NCI-H187 (cell line): Measurements from ENCODE around the gene TRAF1.

Experiments used
- DNase-seq, 2 experiments: peaks; one replicate each; lab custom pipeline; 2025; lab: John Stamatoyannopoulos, UW

Gene TRAF1

DNA sequence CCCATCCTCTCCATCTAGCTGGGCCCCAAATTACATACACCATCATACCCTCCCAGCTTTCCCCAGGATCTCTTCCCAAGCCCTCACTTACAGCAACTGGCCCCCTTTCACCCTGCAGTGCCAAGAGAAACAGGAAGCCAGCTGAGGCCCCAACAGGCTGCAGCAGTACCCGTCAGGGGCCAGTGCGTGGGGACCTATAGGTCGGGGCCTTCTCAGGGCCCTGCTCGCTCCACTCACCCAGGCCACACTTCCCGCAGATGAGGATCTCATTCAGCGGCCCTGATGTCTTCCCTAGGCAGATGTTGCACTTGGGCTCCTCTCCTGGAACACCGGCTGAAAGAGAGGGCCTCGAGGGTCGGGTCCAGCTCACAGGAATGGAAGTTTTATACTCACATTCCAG lies 56.4 kb downstream of the TRAF1 start:
- DNase-seq: no peak

- no peak for DNase-seq
Observed at GRCh38 chr9:120869726-120870125, 56.9 kb downstream of the TRAF1 start.

DNA sequence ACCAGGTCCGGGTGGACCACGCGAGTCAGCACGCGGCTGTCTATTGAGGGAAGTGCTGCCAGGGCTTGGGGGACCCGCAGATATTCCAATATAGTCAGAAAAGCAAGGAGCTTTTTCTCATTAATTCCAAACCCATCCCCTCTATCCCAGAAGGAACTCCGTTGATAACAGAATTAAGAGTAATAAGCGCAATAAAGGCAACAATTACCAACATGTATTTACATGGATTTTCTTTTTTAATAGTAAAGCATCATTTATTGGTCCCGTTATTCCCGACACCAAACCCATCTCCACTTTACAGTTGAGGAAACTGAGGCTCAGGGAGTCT lies 57.3 kb downstream of the TRAF1 start:
- DNase-seq: no peak

DNA sequence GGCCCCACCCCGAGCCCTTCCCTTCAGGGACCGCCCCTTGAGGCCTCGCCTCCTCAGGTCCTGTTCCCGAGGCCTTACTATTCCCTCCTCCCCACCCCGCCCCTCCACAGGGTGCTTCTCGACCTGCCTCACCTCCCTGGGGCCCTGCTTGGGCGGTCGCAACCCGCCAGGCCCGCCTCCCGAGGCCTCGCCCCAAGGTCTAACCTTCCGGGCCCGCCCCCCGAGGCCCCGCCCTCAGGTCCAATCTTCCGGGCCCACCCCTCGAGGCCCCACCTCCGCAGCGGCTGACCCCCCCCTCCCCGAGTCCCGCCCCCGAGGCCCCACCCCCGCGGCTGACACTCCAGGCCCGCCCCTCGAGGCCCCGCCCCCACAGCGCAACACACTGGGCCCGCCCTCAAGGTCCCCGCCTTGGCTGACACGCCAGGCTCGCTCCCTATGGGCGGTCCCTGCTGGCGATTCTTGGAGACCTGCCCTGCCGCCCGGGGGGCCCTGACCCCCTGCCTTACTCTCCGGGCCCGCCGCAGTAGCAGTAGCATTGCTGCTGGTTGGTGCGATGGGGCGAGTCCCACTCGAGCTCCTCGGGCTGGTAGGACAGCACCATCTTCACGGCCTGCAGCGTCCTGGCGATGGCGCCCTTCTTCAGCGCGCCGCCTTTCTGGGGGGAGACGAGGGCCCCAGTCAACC lies 57.8 kb downstream of the TRAF1 start:
- DNase-seq: peak; percentile 83 to 94

DNA sequence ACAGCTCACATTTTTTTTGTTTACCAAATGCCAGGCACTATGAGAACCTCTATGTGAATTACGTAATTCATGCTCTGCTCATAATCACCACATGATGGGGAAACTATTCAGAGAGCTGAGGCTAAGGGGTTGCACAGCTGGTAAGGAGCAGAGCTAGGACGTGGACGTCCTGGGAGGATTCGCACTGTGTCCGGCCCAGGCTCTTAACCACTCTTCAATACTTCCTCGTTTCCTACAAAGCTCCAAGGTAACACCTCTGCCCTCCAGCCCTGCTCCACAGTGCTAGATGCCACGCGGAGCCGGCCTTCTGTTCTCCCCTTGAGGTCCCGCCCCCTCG lies 58.3 kb downstream of the TRAF1 start:
- DNase-seq: no peak

DNA sequence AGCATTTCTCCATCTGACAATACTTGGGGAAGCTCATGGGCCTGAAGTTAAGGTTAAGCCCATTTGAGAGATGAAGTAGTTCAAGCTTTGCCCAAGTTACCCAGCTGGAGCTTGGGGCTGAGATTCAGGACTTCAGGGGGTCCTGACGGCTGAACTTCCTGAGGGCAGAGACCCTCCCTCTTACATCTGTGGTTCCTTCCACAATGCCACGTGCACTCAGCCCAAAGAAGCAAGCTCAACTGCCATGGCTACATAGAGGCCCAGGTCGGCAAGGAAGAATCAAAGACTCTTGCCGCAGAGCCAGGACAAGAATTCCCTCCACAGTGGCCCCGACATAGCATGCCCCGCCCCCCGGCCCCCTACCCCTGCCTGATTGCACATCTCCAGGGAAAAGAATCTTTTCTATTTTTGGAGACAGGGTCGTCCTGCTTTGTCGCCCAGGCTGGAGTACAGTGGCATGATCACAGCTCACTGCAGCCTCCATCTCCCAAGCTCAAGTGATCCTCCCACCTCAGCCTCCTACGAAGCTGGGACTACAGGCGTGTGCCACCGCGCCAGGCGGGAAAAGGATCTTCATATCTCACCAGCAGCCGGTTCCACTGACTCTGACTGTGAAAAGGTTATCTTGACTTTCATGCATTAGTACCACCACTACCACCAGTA lies 58.8 kb downstream of the TRAF1 start:
- no peak for DNase-seq

- DNase-seq: no peak
Observed at GRCh38 chr9:120866651-120867050, 59.9 kb downstream of the TRAF1 start.

GRCh38 chr9:120865809-120866208 lies 60.8 kb downstream of the TRAF1 start:
- no peak for DNase-seq

DNA sequence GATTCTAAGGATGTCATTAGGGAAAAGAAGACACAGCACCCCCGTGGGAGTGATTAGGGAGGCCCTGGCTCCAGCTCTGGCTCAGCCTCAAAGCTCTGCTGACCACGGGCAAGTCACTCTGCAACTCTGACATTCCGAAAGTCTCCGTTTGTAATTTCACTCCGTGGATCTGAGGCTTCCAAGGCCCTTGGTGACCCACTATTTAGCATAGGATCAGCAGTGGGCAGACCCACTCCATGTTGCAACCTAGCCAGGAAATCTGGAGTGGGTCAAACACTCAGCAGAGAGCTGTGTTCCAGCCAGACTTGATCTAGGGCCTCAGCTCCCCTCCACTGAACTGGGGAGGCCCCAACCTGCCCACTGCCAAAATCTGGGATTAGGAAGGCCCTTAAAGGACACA lies 61.4 kb downstream of the TRAF1 start:
- no peak for DNase-seq

DNA sequence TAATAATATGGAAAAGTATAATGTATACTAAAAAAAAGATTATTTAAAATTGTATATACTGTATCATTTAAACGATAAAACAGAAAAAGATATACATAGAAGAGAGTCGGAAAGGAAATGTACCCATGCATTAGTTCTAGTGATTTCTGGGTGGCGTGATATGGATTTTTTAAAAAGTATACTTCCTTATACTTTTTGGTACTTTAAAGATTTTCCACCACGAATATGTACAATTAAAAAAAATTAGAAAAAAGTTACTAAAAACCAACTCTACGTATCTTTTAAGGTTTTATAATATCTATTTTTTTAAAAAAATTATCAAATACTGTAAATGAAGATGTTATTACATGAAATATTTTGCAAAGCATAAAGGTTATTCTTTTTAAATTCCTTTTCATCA lies 61.9 kb downstream of the TRAF1 start:
- DNase-seq: no peak

DNA sequence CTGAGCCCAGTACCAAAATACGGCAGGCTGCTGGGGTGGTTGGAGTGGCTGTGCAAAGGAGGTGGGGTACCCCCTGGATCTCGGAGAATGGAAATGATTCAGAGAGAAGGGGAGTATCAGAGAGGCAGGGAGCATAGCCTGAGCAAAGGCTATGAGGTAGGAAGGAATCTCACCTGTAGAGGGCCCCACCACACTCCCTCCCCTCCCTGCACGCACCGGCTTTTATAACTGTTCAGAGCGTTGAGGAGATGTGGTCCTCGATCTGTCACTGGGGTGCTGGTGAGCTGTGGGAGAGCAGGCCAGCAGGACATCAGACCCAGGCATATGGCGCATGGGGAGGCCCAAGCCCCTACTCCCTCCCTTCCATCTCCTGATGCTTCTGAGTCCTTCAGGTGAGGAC lies 62.8 kb downstream of the TRAF1 start:
- DNase-seq: no peak

DNA sequence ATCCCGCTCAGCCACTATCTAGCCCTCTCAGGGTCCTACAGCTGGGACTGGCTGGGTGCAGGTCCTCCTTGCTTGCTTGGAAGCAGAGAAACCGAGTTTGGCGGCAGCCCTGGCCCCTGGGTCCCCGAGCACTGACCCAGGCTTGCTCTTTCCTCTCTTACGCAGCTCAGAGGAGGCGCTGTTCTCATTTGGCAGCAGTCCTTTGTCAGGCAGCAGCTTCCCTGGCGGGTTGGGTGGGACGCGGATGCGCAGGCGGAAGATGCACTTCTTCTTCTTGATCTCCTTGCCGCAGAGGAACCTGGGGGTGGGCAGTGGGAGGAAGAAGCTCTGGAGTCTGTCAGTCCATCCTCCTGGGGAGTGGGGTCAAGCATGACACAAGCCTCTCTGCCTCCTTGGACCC lies 64.1 kb downstream of the TRAF1 start:
- DNase-seq: no peak

DNA sequence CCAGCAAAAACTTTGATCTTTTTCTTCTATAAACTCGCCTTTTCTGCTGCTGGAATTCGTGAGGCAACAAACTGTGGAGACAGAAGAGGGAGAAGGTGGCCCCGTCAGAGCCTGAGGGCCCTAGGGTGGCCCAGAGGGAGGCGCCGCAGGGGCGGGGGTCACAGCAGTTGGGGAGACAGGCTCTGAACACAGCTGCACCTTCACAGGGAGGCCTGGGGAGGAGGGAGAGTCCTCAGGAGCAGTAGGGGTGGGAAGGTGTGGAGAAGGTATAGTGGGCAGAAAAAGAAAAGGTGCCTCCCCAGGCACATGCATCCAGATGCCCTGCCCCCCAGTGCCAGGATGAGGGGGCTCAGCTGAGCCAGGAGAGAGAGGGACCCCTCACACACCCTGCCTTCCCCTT lies 64.7 kb downstream of the TRAF1 start:
- DNase-seq: no peak

DNA sequence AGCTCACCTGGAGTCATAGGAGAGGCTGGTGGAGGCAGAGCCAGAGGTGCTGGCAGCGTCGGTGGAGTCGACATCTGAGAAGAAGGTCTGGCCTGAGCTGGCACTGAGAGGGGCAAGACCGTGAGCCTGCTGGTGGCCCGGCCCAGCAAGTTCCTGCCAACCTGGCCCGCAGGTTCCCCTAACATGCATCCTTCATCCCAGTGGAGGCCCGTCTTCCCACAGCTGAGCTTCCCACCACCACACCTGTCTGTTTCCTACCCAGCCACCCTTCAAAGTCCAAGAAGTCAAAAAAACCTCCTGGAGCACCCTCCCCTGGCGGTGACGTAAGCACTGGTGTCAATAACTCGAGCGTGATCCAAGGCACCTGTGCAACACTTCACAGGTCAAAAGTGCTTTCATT lies 66.5 kb downstream of the TRAF1 start:
- DNase-seq: no peak

- DNase-seq: no peak
Observed at GRCh38 chr9:120859361-120859760, 67.2 kb downstream of the TRAF1 start.

DNA sequence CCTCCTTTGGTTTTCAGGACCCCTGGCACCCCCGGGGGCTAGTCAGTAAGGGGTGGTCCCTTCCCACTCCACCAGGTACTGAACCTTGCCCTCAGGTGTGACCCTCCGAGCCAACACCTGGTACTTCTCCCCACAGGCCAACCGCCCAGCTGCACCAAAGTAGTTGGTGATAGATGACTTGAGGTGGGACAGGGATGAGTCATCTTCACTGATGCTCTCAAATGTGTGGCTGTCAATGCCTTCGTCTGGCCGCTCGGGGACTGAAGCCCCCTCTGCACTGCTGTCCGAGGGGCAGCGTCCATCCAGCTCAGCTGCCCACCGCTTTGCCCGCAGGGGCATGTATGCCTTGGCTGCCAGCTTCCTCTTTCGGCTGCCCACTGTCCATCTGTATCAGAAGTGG lies 68.7 kb downstream of the TRAF1 start:
- no peak for DNase-seq

- no peak for DNase-seq
Observed at GRCh38 chr9:120857481-120857880, 69.1 kb downstream of the TRAF1 start.

GRCh38 chr9:120856700-120857099 lies 69.9 kb downstream of the TRAF1 start:
- DNase-seq: no peak

DNA sequence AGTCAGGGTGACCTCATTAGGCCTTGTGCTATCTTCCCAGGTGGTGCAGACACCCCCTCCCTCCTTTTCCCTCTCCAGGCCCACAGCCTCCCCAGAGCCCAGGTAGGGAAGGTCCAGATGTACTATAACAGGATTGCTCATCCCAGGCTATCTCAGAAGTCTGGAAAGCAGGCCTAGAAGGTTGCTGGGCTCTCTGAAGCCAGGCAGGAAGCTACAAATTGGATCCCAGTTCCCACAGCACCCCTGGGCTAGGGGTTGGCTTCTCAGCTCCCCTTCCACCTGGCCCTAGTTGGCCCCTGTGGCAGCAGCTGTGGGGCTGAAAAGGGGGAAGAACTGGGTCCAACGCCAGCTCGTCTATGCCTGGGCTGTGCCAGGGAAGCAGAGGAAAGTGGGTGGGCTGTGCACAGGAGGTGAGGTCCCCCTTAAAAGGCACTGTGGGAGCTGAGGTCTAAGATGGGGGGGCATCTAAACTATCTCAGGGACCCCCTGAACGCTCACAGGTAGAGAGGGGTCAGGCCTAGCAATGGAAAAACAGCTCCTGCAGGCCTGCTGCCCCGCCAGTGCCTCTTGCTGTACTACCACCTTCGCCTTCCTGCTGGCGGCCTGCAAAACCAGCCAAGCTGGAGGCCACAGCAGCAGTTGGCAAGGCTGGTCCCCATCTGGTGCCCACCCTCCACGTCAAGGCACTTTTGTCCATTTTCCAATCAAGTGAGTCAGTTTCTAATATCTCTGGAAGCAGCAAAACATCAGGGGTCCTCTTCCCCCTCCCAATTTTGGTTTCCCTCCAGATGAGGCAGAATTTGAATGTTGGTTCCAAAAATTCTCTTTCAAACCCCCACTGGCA lies 70.5 kb downstream of the TRAF1 start:
- DNase-seq: no peak

GRCh38 chr9:120854596-120855327 lies 71.8 kb downstream of the TRAF1 start:
- no peak for DNase-seq

GRCh38 chr9:120853198-120853597 lies 73.4 kb downstream of the TRAF1 start:
- DNase-seq: no peak
